Measurements from ENCODE around the gene MBNL1. TPM values are rescaled to one million over a fixed set of nuclear protein-coding genes. Genes with fewer than 3 reads are reported as not detected.

MBNL1 gene
- polyA plus RNA-seq, 12 donors, result 53.2 to 85.7 (median 66.9) TPM; not detected in 1

GRCh38 chr3:152245498-152246170 lies 23.1 kb upstream of the MBNL1 start:
- DNase-seq, result no peak

DNA sequence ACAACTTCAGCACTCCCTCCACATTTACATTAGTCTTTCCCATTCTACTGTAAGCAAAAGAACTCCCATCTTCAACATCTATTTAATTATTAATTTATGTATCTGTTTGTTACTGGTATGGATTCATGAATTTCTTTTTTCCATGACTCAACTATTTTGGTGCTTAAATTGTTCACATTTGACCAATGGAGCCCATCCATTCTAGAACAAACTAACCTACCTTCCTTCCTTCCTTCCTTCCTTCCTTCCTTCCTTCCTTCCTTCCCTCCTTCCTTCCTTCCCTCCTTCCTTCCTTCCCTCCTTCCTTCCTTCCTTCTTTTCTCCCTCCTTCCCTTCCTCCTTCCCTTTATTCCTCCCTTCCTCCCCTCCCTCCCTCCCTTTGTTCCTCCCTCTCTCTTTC lies 16.8 kb upstream of the MBNL1 start:
- DNase-seq, result no peak

GRCh38 chr3:152252755-152253154 lies 16.0 kb upstream of the MBNL1 start:
- DNase-seq, result no peak

- DNase-seq, result no peak
Measured at GRCh38 chr3:152253514-152253913, 15.2 kb upstream of the MBNL1 start.

GRCh38 chr3:152254041-152254440 lies 14.7 kb upstream of the MBNL1 start:
- DNase-seq, result no peak

DNA sequence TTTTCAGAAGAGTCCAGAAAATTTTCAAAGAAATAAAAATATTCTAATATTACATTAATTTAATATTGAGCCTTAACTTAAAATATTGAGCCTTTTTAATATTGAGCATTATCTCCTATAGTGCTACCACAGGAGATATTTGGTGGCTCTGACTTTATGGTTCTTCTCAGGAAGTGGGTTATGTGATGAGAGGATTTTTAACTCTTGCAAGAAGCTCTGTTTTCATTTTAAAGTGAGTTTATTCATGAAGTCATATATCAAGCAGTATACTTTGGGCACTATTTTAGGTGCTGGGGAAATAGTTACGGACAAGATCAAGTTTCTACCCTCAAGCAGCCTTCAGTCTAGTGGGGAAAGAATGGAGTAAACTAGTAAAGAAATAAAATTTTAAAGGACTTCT lies 13.4 kb upstream of the MBNL1 start:
- no peak for DNase-seq

- no peak for DNase-seq
Measured at GRCh38 chr3:152256851-152257562, 11.7 kb upstream of the MBNL1 start.

- DNase-seq, result no peak
Measured at GRCh38 chr3:152257563-152258035, 11.1 kb upstream of the MBNL1 start.

GRCh38 chr3:152258448-152259393 lies 10.0 kb upstream of the MBNL1 start:
- DNase-seq, result no peak

GRCh38 chr3:152259468-152259867 lies 9.3 kb upstream of the MBNL1 start:
- no peak for DNase-seq

DNA sequence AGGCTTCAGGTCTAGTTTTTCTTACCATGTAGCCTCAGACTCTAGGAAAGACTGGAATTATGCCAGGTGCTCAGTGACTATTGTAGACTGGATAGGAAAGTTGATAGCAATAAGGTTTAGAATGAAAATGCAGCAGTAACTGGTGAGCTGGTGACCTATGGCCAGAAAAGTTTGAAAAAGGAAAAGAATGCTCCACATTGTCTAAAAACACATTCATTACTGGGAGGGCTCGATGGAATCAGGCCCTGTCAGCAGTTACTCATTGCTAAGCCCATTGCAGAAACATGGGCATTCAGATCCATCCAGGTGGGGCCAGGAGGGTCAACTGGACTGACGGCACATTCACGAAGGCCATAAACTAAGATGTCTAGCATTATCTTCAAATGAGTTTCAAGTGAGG lies 8.7 kb upstream of the MBNL1 start:
- no peak for DNase-seq

GRCh38 chr3:152260529-152260928 lies 8.2 kb upstream of the MBNL1 start:
- DNase-seq, result no peak

- DNase-seq, result no peak
Measured at GRCh38 chr3:152261329-152261728, 7.4 kb upstream of the MBNL1 start.

- DNase-seq, result no peak
Measured at GRCh38 chr3:152263711-152264110, 5.0 kb upstream of the MBNL1 start.

DNA sequence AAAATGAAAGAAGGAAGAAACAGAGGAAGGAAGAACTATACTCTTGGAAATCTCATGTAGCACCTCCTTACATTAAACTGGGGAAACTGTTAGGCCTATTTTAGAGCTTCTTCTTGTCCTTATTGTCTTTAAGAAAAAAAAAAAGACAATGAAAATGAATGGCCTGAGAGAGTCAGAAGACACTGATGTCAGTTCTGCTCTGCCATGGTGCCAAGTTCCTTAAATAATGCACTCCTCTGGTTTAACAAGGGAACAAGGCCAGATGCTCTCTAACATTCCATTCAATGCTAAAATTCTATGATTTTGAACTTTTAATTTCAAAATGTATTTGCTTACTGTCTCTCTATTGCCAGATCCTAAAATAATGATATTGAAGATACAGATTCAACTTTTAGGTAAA lies 4.4 kb upstream of the MBNL1 start:
- DNase-seq, result no peak

DNA sequence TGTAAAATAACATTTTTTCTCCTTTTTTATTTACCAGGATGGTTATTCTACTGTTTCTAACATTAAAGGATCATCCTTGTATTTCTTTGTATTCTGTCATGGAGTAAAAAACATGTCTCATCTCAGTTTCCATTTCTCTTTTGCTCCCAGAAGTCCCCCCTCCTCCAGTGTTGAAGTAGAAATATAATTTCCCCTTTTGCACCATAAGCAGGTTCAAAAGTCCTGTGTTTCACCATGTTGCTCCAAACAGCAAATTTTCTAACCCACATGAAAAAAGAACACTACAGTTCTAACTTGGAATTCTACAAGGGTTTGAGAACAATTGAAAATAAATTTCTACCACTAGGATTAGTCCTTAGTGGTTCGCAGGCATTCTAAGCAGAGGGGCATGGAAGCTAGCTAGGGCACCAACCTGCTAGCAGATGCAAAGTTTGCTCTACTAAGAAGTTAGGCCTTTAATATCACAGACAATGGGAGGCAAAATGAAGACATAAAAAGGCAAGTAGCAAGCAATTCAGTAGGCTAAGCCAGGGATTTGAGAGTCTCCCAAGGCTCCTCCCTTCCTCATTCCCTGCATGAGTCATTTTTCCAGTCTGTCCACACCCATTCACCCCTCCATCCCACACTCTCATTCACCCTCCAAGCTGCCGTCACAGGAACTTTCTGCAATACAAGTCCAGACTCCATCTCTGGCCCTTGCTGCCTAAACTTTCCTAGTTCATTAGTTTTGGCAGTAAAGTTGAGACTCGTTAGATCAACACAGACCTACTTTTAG lies 2.3 kb upstream of the MBNL1 start:
- DNase-seq, result peak; percentile 71

GRCh38 chr3:152267831-152268554 lies 736 bp upstream of the MBNL1 start:
- peak; percentile 79 for DNase-seq

DNA sequence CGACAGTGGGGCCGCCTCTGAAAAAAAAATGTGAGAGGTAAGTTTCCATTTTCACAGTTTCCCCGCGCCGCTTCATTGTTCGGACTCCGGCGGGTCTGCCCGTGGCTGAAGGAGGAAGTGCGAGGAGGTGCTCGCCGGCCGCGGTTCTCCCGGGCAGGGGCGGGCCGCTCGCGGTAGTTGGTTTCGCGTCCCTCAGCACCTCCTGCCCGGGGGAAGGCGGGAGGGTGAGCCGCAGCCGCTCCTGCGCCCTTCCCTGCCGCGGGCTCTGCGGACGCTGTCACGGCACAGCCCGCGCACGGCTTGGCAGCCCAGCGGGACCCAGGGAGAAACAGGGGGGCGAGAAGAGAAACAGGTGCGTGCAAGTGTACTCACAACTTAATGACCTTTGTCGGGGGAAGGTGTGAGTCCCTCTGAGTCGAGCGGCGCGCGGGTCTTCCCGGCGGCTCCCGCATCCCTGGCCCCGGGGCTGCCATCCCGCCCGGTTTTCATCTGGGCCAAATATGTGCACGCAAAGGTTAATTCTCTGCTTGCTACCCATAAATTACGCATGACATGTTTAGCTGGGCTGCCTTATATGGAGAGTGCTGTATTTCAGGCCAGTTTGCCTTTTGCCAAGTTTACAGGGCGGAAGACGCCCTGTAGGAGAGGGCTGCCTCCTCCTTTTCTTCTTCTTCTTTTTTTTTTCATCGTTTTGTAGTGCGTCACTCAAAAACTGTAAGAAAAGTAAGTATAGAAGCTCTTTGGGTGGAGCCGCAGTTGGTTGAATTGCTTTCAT lies 514 bp downstream of the MBNL1 start:
- DNase-seq, result peak; percentile 85

DNA sequence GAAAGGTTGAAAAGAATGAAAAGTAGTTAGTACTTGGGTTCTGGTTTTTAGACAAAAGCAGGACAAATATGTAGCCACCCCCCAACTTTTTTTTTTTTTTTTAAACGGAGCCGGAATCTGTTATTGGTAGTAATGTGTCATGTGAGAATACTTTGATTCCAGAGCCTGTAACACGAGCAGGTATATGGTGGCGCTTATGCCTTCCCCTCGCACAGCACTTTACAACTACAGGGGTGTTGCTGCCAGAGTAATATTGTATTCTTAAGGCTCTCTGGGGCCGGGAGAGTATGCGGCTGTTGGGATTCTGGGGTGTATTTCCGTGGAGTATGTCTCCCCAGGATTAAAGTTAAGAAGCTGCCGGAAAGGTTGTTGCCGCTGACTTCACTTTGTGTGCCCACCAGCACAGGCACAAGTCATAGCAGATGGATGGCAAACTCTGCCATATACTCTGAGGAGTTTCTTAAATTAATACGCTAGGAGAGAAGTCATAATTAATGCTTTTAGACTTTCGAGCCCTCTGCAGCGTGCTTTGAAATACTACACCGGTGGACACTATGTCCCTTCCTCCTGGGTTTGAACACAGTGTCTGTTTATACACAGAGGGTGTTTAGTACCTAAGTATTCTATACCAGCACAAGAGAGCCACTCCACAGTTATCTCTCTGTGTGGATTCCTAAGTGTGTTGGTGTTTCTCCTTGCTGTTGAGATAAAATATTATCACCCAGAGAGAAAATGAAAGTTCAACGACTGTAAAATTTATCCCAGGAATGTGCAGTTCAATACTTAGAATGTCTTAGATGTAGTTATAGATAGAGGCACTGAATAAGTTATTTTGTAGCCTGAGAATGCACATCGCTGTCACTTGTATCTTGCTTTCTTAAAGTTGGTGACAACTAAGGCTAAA lies 1.4 kb downstream of the MBNL1 start:
- peak; percentile 76 for DNase-seq
